ENCODE results near the gene IL12RB1.

IL12RB1 gene

GRCh38 chr19:18102916-18103542 is 16.3 kb upstream of the IL12RB1 start:
- H3K27ac ChIP-seq: no peak overlapping the region
- TF ChIP-seq ZFX (IDR thresholded peaks at IDR 0.05; ENCODE audit: borderline replicate concordance) (no peak), CTCF (IDR thresholded peaks at IDR 0.05) (no peak)

GRCh38 chr19:18101268-18101667 is 14.5 kb upstream of the IL12RB1 start:
- peak overlapping the region; percentile 63 for H3K27ac ChIP-seq
- TF ChIP-seq CTCF (IDR thresholded peaks at IDR 0.05) (no peak), ZFX (IDR thresholded peaks at IDR 0.05; ENCODE audit: borderline replicate concordance) (no peak)

- peak overlapping the region; percentile 63 for H3K27ac ChIP-seq
- TF ChIP-seq ZFX (IDR thresholded peaks at IDR 0.05; ENCODE audit: borderline replicate concordance) (no peak), CTCF (IDR thresholded peaks at IDR 0.05) (no peak)
These were observed 14.0 kb upstream of the IL12RB1 start for GRCh38 chr19:18100710-18101109.

GRCh38 chr19:18099623-18099995 is 12.9 kb upstream of the IL12RB1 start:
- no peak overlapping the region for H3K27ac ChIP-seq

GRCh38 chr19:18098891-18099622 is 12.3 kb upstream of the IL12RB1 start:
- H3K27ac ChIP-seq: no peak overlapping the region
- TF ChIP-seq CTCF (IDR thresholded peaks at IDR 0.05) (no peak), ZFX (IDR thresholded peaks at IDR 0.05; ENCODE audit: borderline replicate concordance) (no peak)

More at GRCh38 chr19:18099623-18099995, 12.9 kb upstream of the IL12RB1 start:
- TF ChIP-seq ZFX (IDR thresholded peaks at IDR 0.05; ENCODE audit: borderline replicate concordance): no peak
- no peak for TF ChIP-seq CTCF (IDR thresholded peaks at IDR 0.05)

GRCh38 chr19:18097993-18098890 is 11.5 kb upstream of the IL12RB1 start:
- no peak overlapping the region for H3K27ac ChIP-seq
- TF ChIP-seq CTCF (IDR thresholded peaks at IDR 0.05): no peak
- TF ChIP-seq ZFX (IDR thresholded peaks at IDR 0.05; ENCODE audit: borderline replicate concordance): no peak

Measured in 22Rv1 (cell line).